Cortex of kidney (tissue), 1 donor: ENCODE results near the gene UBL4B.
"Not testable (repeated sequence)": the region's sequence is repeated elsewhere in the genome, so short reads cannot be mapped to it uniquely, and the experiment has no call there.

Experiments
- DNase-seq: peaks from one replicate; lab custom pipeline; 2025; lab: John Stamatoyannopoulos, UW

UBL4B gene, protein sequence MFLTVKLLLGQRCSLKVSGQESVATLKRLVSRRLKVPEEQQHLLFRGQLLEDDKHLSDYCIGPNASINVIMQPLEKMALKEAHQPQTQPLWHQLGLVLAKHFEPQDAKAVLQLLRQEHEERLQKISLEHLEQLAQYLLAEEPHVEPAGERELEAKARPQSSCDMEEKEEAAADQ

DNA sequence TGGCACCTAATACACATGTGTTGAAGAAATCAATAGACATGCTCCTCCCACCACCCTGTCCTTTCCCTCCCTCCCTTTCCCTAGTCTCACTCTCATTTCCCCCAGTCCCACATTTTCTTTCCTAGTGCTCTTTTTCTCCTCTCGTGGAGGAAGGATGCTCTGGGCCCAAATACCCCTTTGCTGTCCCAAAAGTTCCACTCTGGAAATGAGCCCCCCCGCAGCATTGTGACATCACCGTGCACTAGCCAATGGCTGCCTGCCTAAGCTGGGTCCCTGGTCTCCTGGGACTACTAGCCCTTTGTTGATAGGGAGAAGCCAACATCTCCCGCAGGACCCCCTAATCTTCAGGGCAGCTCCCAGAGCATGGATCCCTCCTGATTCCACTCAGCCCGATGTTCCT lies at the start of gene UBL4B:
Gene UBL4B, plus strand, starts transcription at position 301 of the 400 bp plus-strand sequence. Its CDS starts 92 bp downstream, at position 393.
- no peak for DNase-seq

DNA sequence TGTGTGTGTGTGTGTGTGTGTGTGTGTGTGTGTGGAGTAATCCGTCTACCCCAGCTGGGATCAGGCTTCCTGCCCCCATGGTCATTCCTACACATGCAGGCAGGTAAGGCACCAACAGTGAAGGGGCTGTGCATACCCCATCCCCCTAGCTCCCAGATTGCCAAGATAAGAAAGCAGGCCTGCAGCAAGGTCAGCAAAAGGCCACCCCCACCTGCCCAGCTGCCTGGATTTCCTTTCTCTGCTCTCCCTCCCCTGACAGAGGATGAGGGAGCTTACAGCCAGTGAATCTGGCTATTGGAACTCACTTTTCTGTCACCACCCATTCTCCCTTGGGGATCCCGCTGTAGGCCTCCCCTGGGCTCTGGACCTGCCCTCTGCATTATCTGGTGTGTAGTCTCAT lies 49.6 kb upstream of the UBL4B start:
- no peak for DNase-seq

DNA sequence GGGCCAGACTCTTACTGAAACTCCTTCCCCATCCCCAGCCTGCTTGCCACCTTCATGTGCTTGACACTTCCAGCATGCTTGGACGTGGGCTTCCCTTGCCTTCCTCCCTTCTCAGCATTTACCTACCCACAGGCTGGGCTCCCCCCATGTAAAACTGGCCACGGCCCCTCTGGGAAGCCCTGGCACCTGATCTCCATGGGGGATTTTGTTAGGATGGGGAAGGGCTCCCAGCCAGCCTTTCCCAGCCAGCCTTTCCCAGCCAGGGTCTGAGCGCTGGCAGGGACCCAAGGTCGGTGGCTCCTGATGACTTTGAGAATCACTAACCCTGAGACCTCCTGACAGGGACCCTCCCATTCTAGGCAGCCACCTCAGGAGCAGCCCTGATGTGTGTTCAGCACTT lies 48.5 kb upstream of the UBL4B start:
- DNase-seq, result no peak

DNA sequence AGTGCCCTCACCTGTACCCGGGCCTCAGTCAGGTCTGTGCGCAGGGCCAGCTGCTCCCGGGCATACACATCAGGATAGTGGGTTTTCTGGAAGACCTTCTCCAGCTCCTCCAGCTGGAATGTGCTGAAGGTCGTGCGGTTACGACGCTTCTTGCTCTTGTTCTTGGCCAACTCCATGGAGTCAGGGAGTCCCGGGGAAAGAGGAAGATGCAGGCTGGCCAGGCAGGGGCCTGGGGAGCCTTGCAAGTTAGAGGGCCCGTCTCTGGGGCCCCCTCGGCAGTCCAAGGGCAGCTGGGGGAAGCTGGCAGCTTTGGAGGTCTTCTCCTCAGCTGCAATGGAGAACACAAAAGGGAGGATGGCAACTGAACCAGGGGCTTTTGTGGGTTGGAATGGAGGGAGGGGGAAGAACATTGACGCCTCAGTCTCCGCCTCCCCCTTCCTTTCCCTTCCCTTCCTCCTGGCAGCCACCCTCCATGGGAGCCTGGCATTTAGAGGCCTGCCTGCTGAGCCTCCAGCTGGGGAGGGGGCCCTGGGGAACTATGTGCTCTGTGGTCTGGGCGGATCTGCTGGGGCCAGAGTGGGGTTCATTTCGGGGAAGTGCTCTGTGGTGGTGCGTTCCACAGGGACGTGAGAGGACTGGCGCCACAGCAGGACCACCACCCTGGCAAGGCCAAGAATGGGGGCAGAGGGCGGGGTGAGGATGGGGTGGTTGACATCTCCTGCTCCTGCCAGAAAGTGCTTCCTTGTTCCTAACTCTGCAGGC lies 47.5 kb upstream of the UBL4B start:
- no peak for DNase-seq

DNA sequence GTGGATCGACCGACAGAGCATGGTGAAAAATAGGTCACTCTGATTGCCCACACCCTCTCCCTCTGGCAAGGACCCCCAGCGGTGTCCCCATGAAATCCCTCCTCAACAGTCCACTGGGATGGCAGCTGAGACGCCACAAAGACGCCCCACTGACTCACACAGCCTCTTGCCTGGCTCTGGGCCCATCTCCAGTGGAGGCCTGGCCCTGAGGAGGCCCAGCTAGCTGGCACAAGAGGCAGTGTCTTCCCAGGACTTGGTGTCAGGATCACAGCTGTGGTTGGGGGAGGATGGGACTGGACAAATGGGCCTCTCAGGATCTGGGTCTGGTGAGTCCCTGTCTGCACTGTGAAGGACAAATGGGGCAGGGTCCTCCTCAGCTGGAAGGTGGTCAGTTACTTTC lies 46.4 kb upstream of the UBL4B start:
- DNase-seq, result no peak

DNA sequence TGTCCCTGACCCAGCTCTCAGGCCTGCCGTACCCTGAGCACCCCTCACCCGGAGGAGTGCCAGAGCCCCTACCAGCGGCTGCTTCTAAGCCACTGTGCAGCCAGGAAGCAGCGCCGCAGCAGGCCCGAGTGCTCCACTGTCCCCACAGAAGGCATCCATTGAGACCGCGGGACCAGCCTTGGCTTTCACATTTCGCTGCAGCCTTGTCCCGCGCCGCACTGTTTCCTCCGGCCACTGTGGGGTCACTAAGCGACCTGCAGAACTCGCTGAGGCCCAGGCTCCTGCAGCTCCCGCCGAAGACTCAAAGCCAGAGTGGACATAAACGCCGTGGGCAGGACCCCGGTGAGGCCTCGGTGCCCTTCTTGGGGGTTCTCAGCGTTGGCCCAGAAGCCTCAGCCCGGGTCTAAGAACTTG lies 44.8 kb upstream of the UBL4B start:
- DNase-seq, result no peak

DNA sequence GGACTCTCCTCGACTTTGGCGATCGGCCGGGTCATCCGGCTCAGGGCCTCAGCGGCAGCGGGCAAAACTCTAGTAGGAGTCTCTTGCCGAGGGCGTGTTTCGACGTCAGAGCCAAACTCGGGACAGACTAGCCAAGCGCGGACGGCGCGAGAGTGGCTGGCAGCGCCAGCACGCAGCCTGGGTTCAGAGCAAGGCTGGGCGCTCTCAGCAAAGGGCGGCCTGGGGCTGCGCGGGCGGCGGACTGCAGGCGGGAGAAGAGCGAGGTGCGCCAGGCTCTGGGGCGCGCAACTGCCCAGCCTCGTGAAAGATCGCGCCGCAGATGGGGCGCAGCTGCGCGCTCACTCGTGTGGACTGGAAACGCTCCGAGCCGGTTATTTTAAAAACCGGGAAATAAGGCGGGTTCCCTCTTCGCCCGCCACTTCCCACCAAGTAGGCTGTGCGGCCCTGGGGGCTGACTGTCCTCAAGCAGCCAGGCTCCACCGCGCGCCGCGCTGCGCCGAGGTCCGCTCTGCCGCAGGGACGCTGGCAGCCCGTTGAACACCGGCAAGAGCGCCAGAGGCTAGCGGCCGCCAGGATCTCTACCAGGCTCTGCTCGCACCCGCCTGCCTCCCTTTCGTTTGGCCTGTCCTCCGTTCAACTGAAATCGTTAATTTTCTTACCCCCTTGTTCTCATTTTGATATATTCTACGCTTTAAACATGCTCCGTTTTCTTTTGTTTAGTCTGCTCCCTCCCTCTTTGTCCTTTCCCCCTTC lies 44.2 kb upstream of the UBL4B start:
- no peak for DNase-seq

DNA sequence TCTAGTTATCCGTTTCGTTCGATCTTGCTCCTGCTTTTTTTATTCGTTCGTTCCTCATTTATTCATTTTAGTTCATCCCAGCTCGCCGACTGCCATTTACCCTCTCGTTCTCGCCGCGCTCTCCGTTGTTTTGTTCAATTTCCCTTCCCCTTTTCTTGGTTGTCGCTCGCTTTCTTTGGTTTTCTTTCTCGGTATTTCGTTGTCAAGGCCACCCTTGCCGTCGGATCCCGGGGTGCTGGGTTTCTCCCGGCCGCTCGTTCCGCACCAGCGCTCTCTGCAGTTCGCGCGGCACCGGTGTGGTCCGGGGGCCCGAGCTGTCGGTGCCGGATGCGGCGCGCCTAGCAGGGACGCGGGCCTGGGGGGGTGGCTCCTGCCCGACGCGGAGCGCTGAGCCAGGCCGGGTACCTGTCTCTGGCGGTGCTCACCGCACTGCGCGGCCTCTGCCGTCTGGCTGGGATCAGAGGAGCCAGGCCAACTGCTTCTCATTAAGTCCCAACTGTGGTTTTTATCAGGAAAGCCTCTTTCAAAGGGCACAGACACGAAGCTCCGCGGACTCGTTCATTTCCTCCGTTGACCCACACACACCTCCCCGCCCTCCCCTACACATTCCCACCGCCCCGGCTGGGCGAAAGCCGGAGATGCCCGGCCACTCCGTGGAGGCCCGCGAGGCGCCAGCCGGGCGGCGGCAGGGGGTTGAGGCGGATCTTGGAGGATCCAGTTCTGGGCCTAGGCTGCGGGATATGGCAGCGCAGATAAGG lies 43.4 kb upstream of the UBL4B start:
- DNase-seq, result no peak

DNA sequence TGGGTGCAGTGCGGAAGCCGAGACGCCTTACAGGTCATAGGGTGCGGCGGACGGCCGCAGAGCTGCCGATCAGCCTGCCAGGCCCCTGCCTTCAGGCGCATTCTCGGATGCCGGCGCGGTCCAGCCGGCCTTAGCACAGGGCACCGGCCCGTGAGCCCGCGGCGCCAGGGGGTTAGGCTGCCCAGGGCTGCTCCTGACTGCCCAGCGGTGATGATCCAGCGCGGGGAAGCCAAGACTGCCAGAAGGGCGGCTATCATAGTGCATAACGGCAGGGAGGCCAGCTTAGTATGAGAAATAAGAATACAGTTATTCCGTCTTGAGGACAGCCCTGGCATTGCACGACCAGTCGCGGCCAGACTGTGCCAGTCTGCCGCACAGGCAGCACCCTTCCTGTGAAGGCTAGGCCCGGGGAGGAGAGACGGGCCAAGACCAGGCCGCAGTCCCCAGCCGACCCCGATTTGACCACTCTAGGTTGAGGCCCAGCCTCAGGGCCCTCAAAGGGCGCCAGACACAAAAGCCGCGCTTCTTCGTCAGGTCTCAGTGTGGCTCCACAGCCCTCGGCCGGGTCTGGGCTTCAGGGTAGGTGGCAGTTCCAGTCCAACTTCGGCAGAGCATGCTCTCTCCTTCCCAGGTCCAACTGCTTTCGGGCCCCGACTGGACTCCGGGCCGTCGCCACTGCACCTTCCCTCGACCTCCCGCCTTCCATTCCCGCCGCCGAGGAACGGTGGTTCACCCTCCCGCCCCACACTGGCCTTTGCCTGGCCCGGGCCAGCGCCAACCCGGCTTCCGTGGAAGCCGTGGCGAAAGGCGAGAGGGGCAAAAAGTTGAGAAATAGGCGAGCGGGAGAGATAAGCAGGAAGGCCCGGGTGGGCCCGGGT lies 42.6 kb upstream of the UBL4B start:
- no peak for DNase-seq

DNA sequence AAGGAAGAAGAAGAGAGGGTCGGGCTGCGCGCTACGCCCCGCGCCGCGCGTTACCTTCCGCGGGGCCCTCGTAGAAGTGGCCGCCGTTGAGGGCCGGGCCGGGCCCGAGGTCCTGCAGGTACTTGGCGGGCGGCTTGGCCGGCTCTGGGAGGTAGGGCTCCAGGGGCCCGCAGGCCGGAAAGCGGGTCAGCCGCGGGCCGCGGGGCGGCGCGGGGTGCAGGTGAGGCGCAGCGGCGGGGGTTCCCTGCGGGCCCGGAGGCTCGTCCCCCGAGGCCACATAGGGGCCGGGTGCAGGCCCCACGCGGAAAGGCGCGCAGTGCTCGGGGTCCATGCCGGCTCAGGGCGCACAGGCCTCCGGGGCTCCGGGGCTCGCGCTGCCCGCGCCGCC lies 42.0 kb upstream of the UBL4B start:
- no peak for DNase-seq

DNA sequence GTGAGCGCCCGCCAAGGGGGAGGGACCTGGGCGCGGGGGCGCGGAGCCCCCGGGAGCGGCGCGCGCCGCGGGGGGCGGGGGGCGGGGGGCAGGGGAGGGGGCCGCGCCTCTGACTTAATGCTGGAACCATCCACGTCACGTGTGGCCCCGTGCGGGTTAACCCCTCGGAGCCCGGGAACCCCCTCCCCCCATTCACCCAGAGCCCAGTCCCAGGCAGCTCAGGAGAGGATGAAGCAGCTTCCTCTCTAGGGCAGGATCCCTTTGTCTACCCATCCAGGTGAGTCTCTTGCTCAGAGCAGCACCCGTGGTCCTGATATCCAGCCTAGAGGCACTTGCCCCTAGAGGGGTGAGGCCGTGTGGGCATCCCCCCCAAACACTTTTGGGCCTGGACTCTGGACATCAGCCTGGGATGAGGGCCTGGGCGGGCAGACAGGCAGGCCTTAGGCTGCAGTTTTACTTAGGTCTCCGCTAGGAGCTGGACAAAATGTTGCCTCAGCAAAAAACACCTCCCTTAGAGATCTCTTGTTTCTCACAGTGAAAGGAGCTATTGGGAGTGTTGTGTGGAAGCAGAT lies 41.5 kb upstream of the UBL4B start, which contains the start of gene ALX3:
Gene ALX3, minus strand, starts transcription at position 2 of the 572 bp plus-strand sequence. CDS start 60 bp downstream, outside the sequence.
- DNase-seq, result no peak

DNA sequence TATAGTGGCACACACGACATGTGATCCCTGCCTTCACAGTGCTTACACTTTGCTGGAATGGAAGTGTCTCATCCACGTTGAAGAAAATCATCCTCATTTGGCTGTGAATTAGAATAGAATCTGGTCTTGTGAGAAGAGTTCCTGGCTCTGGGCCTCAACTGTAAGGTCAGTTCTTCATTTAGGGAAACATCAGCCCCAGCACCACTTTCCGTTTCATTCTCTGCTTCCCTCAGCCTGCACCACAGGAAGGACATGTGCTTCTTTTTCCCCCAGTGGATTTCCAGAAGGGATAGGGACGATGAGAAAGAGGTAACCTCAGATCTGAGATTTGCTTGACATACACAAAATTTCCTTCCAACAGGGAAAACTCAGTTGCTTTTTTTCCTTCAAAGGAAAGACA lies 38.1 kb upstream of the UBL4B start:
- DNase-seq, result no peak

DNA sequence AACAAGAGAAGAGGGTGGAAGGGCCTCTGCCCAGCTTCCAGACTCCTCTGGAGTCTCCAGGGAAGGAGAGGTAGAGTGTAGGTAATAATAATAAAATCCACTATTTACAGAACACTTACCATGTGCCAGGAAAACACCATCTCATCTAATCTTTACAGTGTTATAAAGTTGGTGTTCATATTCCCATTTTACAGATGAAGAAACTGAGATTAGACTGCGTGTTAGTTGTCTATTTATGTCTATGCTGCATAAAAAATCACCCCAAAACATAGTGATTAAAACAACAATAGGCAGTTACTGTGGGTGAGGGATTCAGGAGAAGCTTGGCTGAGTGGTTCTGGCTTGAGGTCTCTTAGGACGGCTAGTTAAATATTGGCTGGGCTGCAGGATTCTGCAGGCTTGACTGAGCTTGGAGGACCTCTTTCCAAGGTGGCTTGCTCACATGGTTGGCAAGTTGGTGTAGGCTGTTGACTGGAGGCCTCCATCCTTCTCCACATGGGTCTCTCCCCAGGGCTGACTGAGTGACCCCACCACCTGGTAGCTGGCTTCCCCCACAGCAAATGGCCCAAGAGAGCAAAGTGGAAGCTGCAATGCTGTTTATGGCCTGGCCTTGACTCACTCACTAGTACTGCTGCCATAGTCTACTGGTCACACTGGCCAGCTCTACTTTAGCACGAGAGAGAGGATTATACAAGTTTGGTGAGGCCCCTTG lies 35.3 kb upstream of the UBL4B start:
- DNase-seq, result no peak

DNA sequence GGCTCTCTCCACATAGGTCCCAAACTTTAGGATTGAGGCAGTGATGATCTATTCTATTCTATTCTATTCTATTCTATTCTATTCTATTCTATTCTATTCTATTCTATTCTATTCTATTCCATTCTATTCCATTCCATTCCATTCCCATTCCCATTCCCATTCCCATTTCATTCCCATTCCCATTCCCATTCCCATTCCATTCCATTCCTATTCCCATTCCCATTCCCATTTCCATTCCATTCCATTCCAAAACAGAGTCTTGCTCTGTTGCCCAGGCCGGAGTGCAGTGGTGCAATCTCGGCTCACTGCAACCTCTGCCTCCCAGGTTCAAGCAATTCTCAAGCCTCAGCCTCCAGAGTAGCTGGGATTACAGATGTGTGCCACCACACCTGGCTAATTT lies 32.2 kb upstream of the UBL4B start:
- DNase-seq, result not testable (repeated sequence)

DNA sequence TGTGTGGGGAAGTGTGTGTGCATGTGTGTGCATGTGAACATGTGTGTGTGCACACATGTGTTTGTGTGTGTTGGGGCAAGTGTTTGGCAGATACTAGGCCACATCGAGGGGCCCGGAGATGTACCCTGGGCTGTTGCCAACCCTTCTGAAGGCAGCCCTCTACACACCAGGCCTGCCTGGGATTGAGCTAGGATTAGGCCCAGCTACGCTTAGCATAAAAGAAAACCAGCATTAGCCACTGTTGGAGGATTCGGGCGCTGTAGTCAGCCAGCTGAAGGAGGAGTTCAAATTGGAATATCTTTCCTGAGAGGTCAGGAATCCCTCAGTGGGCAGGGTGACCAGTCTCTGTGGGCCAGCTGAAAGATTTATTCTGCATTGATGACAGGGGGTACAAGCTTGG lies 31.2 kb upstream of the UBL4B start:
- no peak for DNase-seq

DNA sequence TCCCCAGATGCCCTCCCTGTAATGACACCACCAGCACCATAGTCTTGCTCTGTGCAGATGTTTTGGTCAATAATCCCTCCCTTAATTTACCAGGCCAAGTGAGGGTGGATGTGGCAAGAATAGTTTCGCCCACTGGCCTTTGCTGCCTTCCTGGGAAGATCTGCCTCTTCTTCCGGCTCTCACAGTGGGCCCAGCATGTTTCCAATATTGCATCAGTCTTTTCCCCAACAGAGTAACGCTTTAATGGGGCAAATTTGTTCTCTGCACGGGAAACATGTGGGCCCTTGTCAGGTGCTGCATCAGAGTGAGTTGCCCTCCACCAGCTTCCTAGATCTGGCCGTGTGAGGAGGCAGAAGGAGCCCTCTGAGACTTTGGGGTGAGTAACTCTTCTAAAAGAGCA lies 29.8 kb upstream of the UBL4B start:
- no peak for DNase-seq

DNA sequence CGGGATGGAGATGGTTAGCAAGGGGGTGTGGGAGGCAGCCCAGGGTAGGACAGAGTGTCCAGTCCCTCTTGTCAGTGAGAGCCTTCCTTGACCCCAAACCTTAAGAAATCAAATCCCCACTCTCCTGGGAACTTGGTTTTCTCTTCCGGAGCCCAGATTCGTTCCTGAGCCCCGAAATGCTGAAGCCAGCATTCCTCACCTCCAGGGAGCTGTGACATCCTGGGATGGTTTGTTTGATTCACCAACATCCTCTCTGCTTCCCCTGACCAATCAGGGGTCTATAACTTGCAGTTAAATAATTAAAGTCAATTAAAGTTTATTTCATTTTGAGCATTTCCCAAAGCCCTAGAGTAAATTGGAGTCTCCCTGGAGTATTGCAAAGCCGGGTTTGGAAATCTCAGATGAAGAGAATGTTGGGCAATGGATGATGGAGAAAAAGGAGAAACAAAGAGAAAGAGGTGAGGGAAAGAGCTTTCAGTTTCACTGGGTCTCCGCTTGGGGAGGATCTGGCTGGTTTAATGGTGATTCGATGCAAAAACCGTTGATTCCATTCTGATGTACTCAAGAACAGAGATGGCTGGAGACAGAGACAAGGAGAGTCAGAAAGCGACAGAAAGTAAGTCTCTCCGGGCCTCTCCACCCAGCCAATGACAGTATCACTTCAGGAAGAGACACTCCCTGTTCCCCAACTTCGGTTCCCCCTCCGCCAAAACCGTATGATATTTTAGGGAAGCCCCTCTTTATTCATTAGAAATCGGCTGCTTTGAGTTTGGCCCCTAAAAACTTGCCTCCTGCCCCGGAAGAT lies 29.0 kb upstream of the UBL4B start:
- DNase-seq, result no peak

DNA sequence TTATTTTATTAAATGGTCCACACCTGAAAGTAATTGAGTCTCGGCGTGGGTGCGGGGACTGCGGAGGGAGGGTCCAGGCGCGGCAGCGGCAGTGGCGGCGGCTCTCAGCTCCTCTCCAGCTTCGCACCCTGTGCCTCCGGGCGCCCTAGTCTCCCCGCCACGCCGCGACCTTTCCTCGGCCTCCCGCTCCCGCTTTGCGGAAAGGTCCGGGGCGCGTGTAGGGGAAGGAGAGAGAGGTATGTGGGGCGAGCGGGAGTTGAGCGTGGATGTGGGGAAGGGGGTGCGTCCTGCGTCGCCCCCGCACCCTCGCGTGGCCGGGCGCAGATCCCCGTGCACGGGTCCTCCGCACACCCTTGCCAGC lies 28.4 kb upstream of the UBL4B start:
- DNase-seq, result no peak

DNA sequence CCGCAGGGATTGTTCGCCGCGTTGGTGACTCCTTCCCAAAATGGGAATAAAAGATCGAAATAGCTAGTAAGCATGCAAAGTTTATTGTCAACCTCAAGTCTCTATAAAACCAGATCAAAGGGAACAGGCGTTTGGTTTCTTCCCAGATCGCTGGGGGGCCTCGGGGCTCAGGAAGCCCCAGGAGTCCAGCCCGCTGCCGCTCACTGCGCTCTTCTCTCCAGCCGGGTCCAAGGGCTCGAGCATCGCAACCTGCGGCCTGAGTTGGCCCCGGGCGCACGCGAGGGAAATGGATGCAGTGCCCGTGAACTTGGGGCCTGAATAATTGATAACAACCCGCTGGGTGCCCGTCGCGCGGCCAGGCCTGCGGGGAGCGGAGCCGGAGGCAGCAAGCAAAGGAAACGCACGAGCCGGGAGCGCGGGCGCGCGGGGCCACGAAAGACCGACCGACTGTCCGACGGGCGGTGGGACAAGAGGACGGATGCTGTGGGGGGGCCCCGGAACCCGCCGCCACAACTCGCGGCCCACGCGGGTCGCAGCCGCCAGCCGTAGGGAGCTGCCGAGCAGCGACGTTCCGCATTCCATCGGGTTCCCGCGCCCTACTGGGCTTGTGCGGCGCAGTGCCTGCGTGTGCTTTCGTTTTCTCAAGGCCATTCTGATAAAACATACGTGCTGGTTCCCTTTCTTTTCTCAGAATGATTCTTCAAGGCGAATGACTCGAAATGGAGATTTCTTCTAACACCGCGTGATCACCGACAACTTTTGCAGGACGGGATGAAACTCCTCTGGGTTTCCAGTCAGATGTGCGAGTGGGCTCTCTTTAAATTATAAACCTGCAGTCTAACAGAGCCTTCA lies 27.8 kb upstream of the UBL4B start:
- no peak for DNase-seq
